ENCODE data around the gene PRG2. TPM values are rescaled to one million over a fixed set of nuclear protein-coding genes. Genes with fewer than 3 reads are reported as not detected.

The PRG2 gene
- total and polyA plus RNA-seq, 9 of the 15 experiments (the other 6 are each of a cell fraction or from before 2014, with no cell fraction given), result 1.8 to 78.0 (median 26.6) TPM

GRCh38 chr11:57376095-57377090 lies 14.1 kb downstream of the PRG2 start:
- Histone ChIP-seq H3K4me1 (replicated peaks in 1 of 2; ENCODE audit: control insufficient read depth in 2 of 2, insufficient read depth in 2 of 2, low read length in 2 of 2) (peaks cover 6 to 11% of the 10 kb centered on the region in 2 experiments; a peak in 3 of 5 replicates), H3K27ac (ENCODE audit: extremely low read depth, low read depth, low read length) (no peak overlapping the region), H3K4me2 (ENCODE audit: insufficient read depth, low read length) (no peak overlapping the region; the same call in 1 of the 2 replicates), H3K9me1 (ENCODE audit: control insufficient read depth, insufficient read depth, low read length) (no peaks in the 10 kb centered on the region), H3K9me3 (replicated peaks; ENCODE audit: control insufficient read depth, insufficient read depth, low read depth, low read length) (no peaks in the 10 kb centered on the region), H3K27me3 (ENCODE audit: control insufficient read depth in 2 of 2, insufficient read depth in 2 of 2, low read length in 2 of 2) (peaks cover 6 to 7% of the 10 kb centered on the region in 2 experiments; a peak in 1 of 5 replicates), H2AFZ (ENCODE audit: low read depth, low read length) (no peak overlapping the region), H4K20me1 (replicated peaks; ENCODE audit: control insufficient read depth, insufficient read depth, low read length) (no peaks in the 10 kb centered on the region), H3K4me3 (no peak overlapping the region), H3K79me2 (ENCODE audit: control insufficient read depth, insufficient read depth, low read length) (no peaks in the 10 kb centered on the region), H3K9ac (ENCODE audit: insufficient read depth in 1 of 2, low read depth in 2 of 2, low read length in 2 of 2) (no peak overlapping the region), H3K36me3 (ENCODE audit: control insufficient read depth, insufficient read depth, low read length) (no peaks in the 10 kb centered on the region)
- DNase-seq (ENCODE audit: extremely low read depth in 1 of 4, low spot score in 3 of 4), result no peak
- ChIA-PET CTCF (ENCODE audit: low intra/inter-chr PET ratio) (no interaction called here), POLR2A (no interaction called here)
- 11% methylated on average over 15 of the region's 26 CpGs for WGBS (ENCODE audit: insufficient coverage, low coverage, missing lambda C conversion rate)
- no TSS peak for BruUV-seq (replicated peaks)
- no peak for ATAC-seq
- in situ Hi-C loops (cut with MboI), result no loop called here
- TF ChIP-seq ZNF146 (CRISPR knock-in tag; IDR thresholded peaks at IDR 0.05; ENCODE audit: unreplicated experiment), result no peak
- no peak for TF ChIP-seq STAT5A (IDR thresholded peaks at IDR 0.05; ENCODE audit: borderline replicate concordance, low read length)
- TF ChIP-seq HIVEP1 (CRISPR knock-in tag; IDR thresholded peaks at IDR 0.05), result no peak
- no peak for TF ChIP-seq NR2F6 (CRISPR knock-in tag; IDR thresholded peaks at IDR 0.05)
- intact Hi-C loops (cut with micrococcal nuclease), result no loop called here
- no peak for FAIRE-seq

- CTCF ChIA-PET (ENCODE audit: low intra/inter-chr PET ratio), result no interaction called here
- no peak overlapping the region for H3K4me3 ChIP-seq
- 41% methylated on average over 2 of the region's 2 CpGs for WGBS (ENCODE audit: insufficient coverage, low coverage, missing lambda C conversion rate)
- H3K36me3 ChIP-seq (ENCODE audit: control insufficient read depth, insufficient read depth, low read length), result no peaks in the 10 kb centered on the region
- no peaks in the 10 kb centered on the region for H3K9me1 ChIP-seq (ENCODE audit: control insufficient read depth, insufficient read depth, low read length)
- peaks cover 6 to 7% of the 10 kb centered on the region in 2 experiments; a peak in 1 of 5 replicates for H3K27me3 ChIP-seq (ENCODE audit: control insufficient read depth in 2 of 2, insufficient read depth in 2 of 2, low read length in 2 of 2)
- H3K4me2 ChIP-seq (ENCODE audit: insufficient read depth, low read length), result no peak overlapping the region
- no peak overlapping the region for H2AFZ ChIP-seq (ENCODE audit: low read depth, low read length)
- TF ChIP-seq ZNF668 (CRISPR knock-in tag; IDR thresholded peaks at IDR 0.05) (no peak), TCFL5 (CRISPR knock-in tag; conservative IDR thresholded peaks at IDR 0.05) (no peak), SIX5 (IDR thresholded peaks at IDR 0.05; ENCODE audit: borderline replicate concordance in 1 of 2, insufficient read depth in 1 of 2, low read depth in 1 of 2, low read length in 2 of 2) (no peak), GABPA (tag; conservative IDR thresholded peaks at IDR 0.05; ENCODE audit: low read depth) (no peak), ASH1L (IDR thresholded peaks at IDR 0.05; ENCODE audit: borderline replicate concordance, low read depth, partially characterized antibody) (no peak), MCM2 (IDR thresholded peaks at IDR 0.05; ENCODE audit: low read depth) (no peak), NR3C1 (CRISPR knock-in tag; IDR thresholded peaks at IDR 0.05) (no peak), SAFB2 (IDR thresholded peaks at IDR 0.05; ENCODE audit: borderline replicate concordance, low read depth, low read length, severe bottlenecking) (no peak), ZNF511 (CRISPR knock-in tag; IDR thresholded peaks at IDR 0.05) (no peak), SIN3B (IDR thresholded peaks at IDR 0.05; ENCODE audit: low read depth) (no peak)
- no peaks in the 10 kb centered on the region for H3K79me2 ChIP-seq (ENCODE audit: control insufficient read depth, insufficient read depth, low read length)
- FAIRE-seq (no peak), DNase-seq (ENCODE audit: extremely low read depth in 1 of 4, low spot score in 3 of 4) (no peak), ATAC-seq (no peak)
- intact Hi-C loops (cut with micrococcal nuclease) (no loop called here), in situ Hi-C loops (cut with MboI) (no loop called here)
- peaks cover 5 to 6% of the 10 kb centered on the region in 2 experiments; a peak in 2 of 5 replicates for H3K4me1 ChIP-seq (replicated peaks in 1 of 2; ENCODE audit: control insufficient read depth in 2 of 2, insufficient read depth in 2 of 2, low read length in 2 of 2)
- POLR2A ChIA-PET, result no interaction called here
- BruUV-seq (replicated peaks), result no TSS peak
- H3K27ac ChIP-seq (ENCODE audit: extremely low read depth, low read depth, low read length), result no peak overlapping the region
- no peak overlapping the region for H3K9ac ChIP-seq (ENCODE audit: insufficient read depth in 1 of 2, low read depth in 2 of 2, low read length in 2 of 2)
- H3K9me3 ChIP-seq (replicated peaks; ENCODE audit: control insufficient read depth, insufficient read depth, low read depth, low read length), result no peaks in the 10 kb centered on the region
- no peaks in the 10 kb centered on the region for H4K20me1 ChIP-seq (replicated peaks; ENCODE audit: control insufficient read depth, insufficient read depth, low read length)
Measured at GRCh38 chr11:57375490-57375889, 15.0 kb downstream of the PRG2 start.

Data from K562 (cell line).